GM23338 (cell line): ENCODE measurements around the gene SMG7. TPM values are rescaled to one million over a fixed set of nuclear protein-coding genes. Genes with fewer than 3 reads are reported as not detected.

Experiments used
- ATAC-seq: fragments of 200-7000 bp; cut with Tn5 transposase; 3 replicates; pipeline ENCODE4 v1.9.1; 2020
- DNase-seq: peaks from one replicate; pipeline ENCODE4 v3.0.0-alpha.2; 2015; ENCODE audit warnings: low spot score
- H2AFZ ChIP-seq: fragments of 200-600 bp; sonication (generic); 2 replicates; pipeline ENCODE4 v1.8.0; 2016; ENCODE audit warnings: antibody characterized with exemption, mild to moderate bottlenecking, moderate library complexity
- H3F3A ChIP-seq: fragments of 200-600 bp; sonication (generic); replicated peaks from 2 replicates; pipeline ENCODE4 v1.8.0; 2017; ENCODE audit warnings: antibody characterized with exemption, mixed run types, low read depth
- H3K27ac ChIP-seq: fragments of 200-600 bp; sonication (generic); 2 replicates; pipeline ENCODE4 v1.6.1; 2016; ENCODE audit warnings: low read depth
- H3K27me3 ChIP-seq: fragments of 200-600 bp; sonication (generic); 2 replicates; pipeline ENCODE4 v1.8.0; 2016; ENCODE audit warnings: mild to moderate bottlenecking, mixed run types, moderate library complexity; ENCODE audit not compliant: insufficient read depth
- H3K36me3 ChIP-seq: fragments of 200-600 bp; sonication (generic); 2 replicates; pipeline ENCODE4 v1.8.0; 2016; ENCODE audit warnings: mild to moderate bottlenecking; ENCODE audit not compliant: insufficient read depth
- H3K4me1 ChIP-seq: fragments of 200-600 bp; sonication (generic); 2 replicates; pipeline ENCODE4 v1.8.0; 2016; ENCODE audit warnings: mild to moderate bottlenecking, moderate library complexity; ENCODE audit not compliant: insufficient read depth
- H3K4me2 ChIP-seq: fragments of 200-600 bp; sonication (generic); 2 replicates; pipeline ENCODE4 v1.7.1; 2017; ENCODE audit warnings: mixed run types
- H3K4me3 ChIP-seq: fragments of 200-600 bp; sonication (generic); 2 replicates; pipeline ENCODE4 v1.6.1; 2016; ENCODE audit warnings: mixed run types
- H3K79me2 ChIP-seq: fragments of 200-600 bp; sonication (generic); replicated peaks from 2 replicates; pipeline ENCODE4 v1.8.0; 2017; ENCODE audit warnings: mild to moderate bottlenecking; ENCODE audit not compliant: insufficient read depth
- H3K9me2 ChIP-seq: fragments of 200-600 bp; sonication (generic); 2 replicates; pipeline ENCODE4 v1.8.0; 2017; ENCODE audit not compliant: insufficient read depth
- H4K20me1 ChIP-seq: fragments of 200-600 bp; sonication (generic); replicated peaks from 2 replicates; pipeline ENCODE4 v1.8.0; 2017; ENCODE audit warnings: mild to moderate bottlenecking; ENCODE audit not compliant: insufficient read depth
- H3K27ac Mint-ChIP-seq: 2 replicates; pipeline ENCODE4 v1.8.0; 2020; ENCODE audit warnings: inconsistent platforms, mild to moderate bottlenecking, moderate library complexity, mixed read lengths
- H3K27me3 Mint-ChIP-seq: 3 replicates; pipeline ENCODE4 v1.8.0; 2022; ENCODE audit warnings: low read depth, mild to moderate bottlenecking, moderate library complexity, mixed read lengths, inconsistent platforms; ENCODE audit not compliant: insufficient read depth, poor library complexity
- H3K36me3 Mint-ChIP-seq: 3 replicates; pipeline ENCODE4 v1.8.0; 2021; ENCODE audit warnings: low read depth, mild to moderate bottlenecking, inconsistent platforms, moderate library complexity, mixed read lengths
- H3K4me1 Mint-ChIP-seq: 3 replicates; pipeline ENCODE4 v1.8.0; 2020; ENCODE audit warnings: mild to moderate bottlenecking, inconsistent platforms, mixed read lengths
- H3K4me3 Mint-ChIP-seq: 3 replicates; pipeline ENCODE4 v1.8.0; 2021; ENCODE audit warnings: moderate library complexity, mild to moderate bottlenecking, inconsistent platforms, mixed read lengths
- H3K9me3 Mint-ChIP-seq: 3 replicates; pipeline ENCODE4 v1.8.0; 2020; ENCODE audit warnings: moderate library complexity, mild to moderate bottlenecking, inconsistent platforms, mixed read lengths
- CREB1 ChIP-seq: fragments of 250-450 bp; sonication (Bioruptor Pico); IDR thresholded peaks from 2 replicates; pipeline ENCODE4 v1.5.0; 2020; ENCODE audit warnings: low read depth, mild to moderate bottlenecking, moderate library complexity
- CTCF ChIP-seq, 2 experiments: fragments of 200-600 bp in 1 of 2; sonication (generic) in 1 of 2; conservative IDR thresholded peaks; 2 replicates each; pipeline versions ENCODE4 v1.5.1 to v1.6.1; 2016 to 2017; ENCODE audit warnings: antibody characterized with exemption in 2 of 2, low read depth in 2 of 2, mild to moderate bottlenecking in 2 of 2, moderate library complexity in 1 of 2
- ETS1 ChIP-seq: IDR thresholded peaks from 2 replicates; pipeline ENCODE4 v1.6.1; 2016; ENCODE audit warnings: antibody characterized with exemption
- EZH2 ChIP-seq: fragments of 200-600 bp; sonication (generic); IDR thresholded peaks from one replicate; pipeline ENCODE4 v1.8.0; 2017; ENCODE audit warnings: antibody characterized with exemption, mild to moderate bottlenecking, low read depth; ENCODE audit not compliant: unreplicated experiment
- EZH2phosphoT487 ChIP-seq: fragments of 200-600 bp; sonication (generic); IDR thresholded peaks from one replicate; pipeline ENCODE4 v1.8.1; 2018; ENCODE audit warnings: antibody characterized with exemption; ENCODE audit not compliant: unreplicated experiment
- JUNB ChIP-seq: IDR thresholded peaks from one replicate; pipeline ENCODE4 v1.6.1; 2016; ENCODE audit warnings: antibody characterized with exemption; ENCODE audit not compliant: unreplicated experiment
- NANOG ChIP-seq: IDR thresholded peaks from 2 replicates; pipeline ENCODE4 v1.6.1; 2016; ENCODE audit warnings: antibody characterized with exemption, borderline replicate concordance
- POLR2AphosphoS5 ChIP-seq: IDR thresholded peaks from 2 replicates; pipeline ENCODE4 v1.6.1; 2016; ENCODE audit warnings: antibody characterized with exemption, low read depth
- REST ChIP-seq: IDR thresholded peaks from one replicate; pipeline ENCODE4 v1.6.1; 2018; ENCODE audit warnings: antibody characterized with exemption; ENCODE audit not compliant: unreplicated experiment
- ZNF114 ChIP-seq: fragments of 250-450 bp; sonication (Bioruptor Pico); IDR thresholded peaks from 2 replicates; pipeline ENCODE4 v1.5.0; 2020; ENCODE audit warnings: mild to moderate bottlenecking, moderate library complexity
- polyA plus RNA-seq: library from polyadenylated mRNA; unstranded; fragments of >200 nt; fragmentation: Nextera tagmentation; extraction: Ambion mirVana; gene quantifications from 2 replicates; pipeline ENCODE4 v1.2.1, GENCODE V29; 2016
- total RNA-seq: library from RNA; depleted of rRNA; stranded (reverse); fragments of >200 nt; shearing (Covaris generic); gene quantifications from 2 replicates; pipeline ENCODE4 v1.2.3, GENCODE V29; 2014

Gene SMG7
- total and polyA plus RNA-seq, 2 experiments from 2014 or later: 33.0 to 79.4 TPM

- TF ChIP-seq REST: no peak
- TF ChIP-seq ETS1: no peak
- no peak for TF ChIP-seq ZNF114 (CRISPR knock-in tag)
- TF ChIP-seq EZH2phosphoT487: no peak
Observed at GRCh38 chr1:183484851-183485250, 12.6 kb downstream of the SMG7 start (continued).

GRCh38 chr1:183487674-183488442 is 15.6 kb downstream of the SMG7 start:
- Histone ChIP-seq H3K4me3 (no peak overlapping the region), H3K36me3 (no peaks in the 10 kb centered on the region), H3K79me2 (peaks cover 100% of the 10 kb centered on the region), H3F3A (no peaks in the 10 kb centered on the region), H3K9me2 (no peaks in the 10 kb centered on the region), H4K20me1 (peaks cover 27% of the 10 kb centered on the region), H3K27ac (no peak overlapping the region), H3K4me2 (no peak overlapping the region), H2AFZ (no peak overlapping the region), H3K27me3 (no peaks in the 10 kb centered on the region), H3K4me1 (peaks cover 17% of the 10 kb centered on the region)
- no peaks in the 10 kb centered on the region for H3K9me3 Mint-ChIP-seq
- 0 out of 3 replicates have a peak, but pooled peaks cover 3% of the 10 kb centered on the region for H3K36me3 Mint-ChIP-seq
- H3K4me1 Mint-ChIP-seq: peaks cover 9% of the 10 kb centered on the region
- ATAC-seq (no peak), DNase-seq (no peak)
- H3K4me3 Mint-ChIP-seq: no peak overlapping the region
- H3K27me3 Mint-ChIP-seq: peaks cover 2% of the 10 kb centered on the region
- no peak overlapping the region for H3K27ac Mint-ChIP-seq
- no peak for TF ChIP-seq NANOG
- no peak for TF ChIP-seq ETS1
- TF ChIP-seq REST: no peak
- no peak for TF ChIP-seq POLR2AphosphoS5
- TF ChIP-seq JUNB: no peak
- no peak for TF ChIP-seq EZH2
- TF ChIP-seq CTCF (conservative IDR thresholded peaks at IDR 0.05; ENCODE audit: low read depth in 2 of 2): no peak
- no peak for TF ChIP-seq CREB1
- TF ChIP-seq ZNF114 (CRISPR knock-in tag): no peak
